WTC11 (cell line): Measurements from ENCODE around the gene NDUFV3. TPM values are rescaled to one million over a fixed set of nuclear protein-coding genes. Genes with fewer than 3 reads are reported as not detected.

Source experiments
- ATAC-seq: fragments of 200-7000 bp; cut with Tn5 transposase; 2 replicates; pipeline ENCODE4 v1.10.0; 2021; ENCODE audit warnings: mild to moderate bottlenecking, moderate library complexity
- CTCF ChIA-PET: fragments of 300-600 bp; sonication (Branson Sonifier 250); formaldehyde crosslinking; loops from one replicate; lab custom pipeline; 2021; ENCODE audit warnings: antibody characterized with exemption; lab: Charles Lee
- POLR2A ChIA-PET: fragments of 350-600 bp; sonication (Branson Sonifier 250); formaldehyde crosslinking; loops from one replicate; lab custom pipeline; 2021; ENCODE audit warnings: antibody characterized with exemption; lab: Charles Lee
- DNase-seq: peaks from one replicate; pipeline ENCODE4 v3.0.0; 2021; ENCODE audit warnings: low spot score
- H3K27ac Mint-ChIP-seq: 2 replicates; pipeline ENCODE4 v1.8.0; 2021; ENCODE audit warnings: mixed read lengths
- H3K27me3 Mint-ChIP-seq: 2 replicates; pipeline ENCODE4 v1.8.0; 2021; ENCODE audit warnings: low read depth, mild to moderate bottlenecking, moderate library complexity, mixed read lengths
- H3K36me3 Mint-ChIP-seq: 2 replicates; pipeline ENCODE4 v1.8.0; 2021; ENCODE audit warnings: mixed read lengths
- H3K4me1 Mint-ChIP-seq: 2 replicates; pipeline ENCODE4 v1.8.0; 2022; ENCODE audit warnings: mixed read lengths
- H3K4me3 Mint-ChIP-seq: 2 replicates; pipeline ENCODE4 v1.8.0; 2021; ENCODE audit warnings: mild to moderate bottlenecking, moderate library complexity, mixed read lengths
- H3K9me3 Mint-ChIP-seq: 2 replicates; pipeline ENCODE4 v1.8.0; 2021; ENCODE audit warnings: mixed read lengths
- ARID4B ChIP-seq: sonication (generic); formaldehyde crosslinking; IDR thresholded peaks from 2 replicates; pipeline ENCODE4 v1.8.0; 2023; ENCODE audit warnings: missing genetic modification reagents, mild to moderate bottlenecking, borderline replicate concordance
- ATF1 ChIP-seq: sonication (generic); formaldehyde crosslinking; IDR thresholded peaks from 2 replicates; pipeline ENCODE4 v1.8.1; 2023; ENCODE audit warnings: mild to moderate bottlenecking, moderate library complexity, missing genetic modification reagents
- CREM ChIP-seq: sonication (generic); formaldehyde crosslinking; IDR thresholded peaks from 2 replicates; pipeline ENCODE4 v1.8.1; 2022; ENCODE audit warnings: mild to moderate bottlenecking, missing genetic modification reagents, moderate library complexity
- CTCF ChIP-seq: fragments of 200-600 bp; IDR thresholded peaks from 2 replicates; pipeline ENCODE4 v1.8.0; 2022; ENCODE audit warnings: antibody characterized with exemption
- GRHL2 ChIP-seq: fragments of 250-450 bp; sonication (Bioruptor Pico); IDR thresholded peaks from 2 replicates; pipeline ENCODE4 v1.8.0; 2022; ENCODE audit warnings: mild to moderate bottlenecking, moderate library complexity; ENCODE audit not compliant: insufficient replicate concordance, severe bottlenecking
- HMGA2 ChIP-seq: fragments of 250-450 bp; sonication (Bioruptor Pico); IDR thresholded peaks from 2 replicates; pipeline ENCODE4 v1.4.0; 2021; ENCODE audit warnings: mild to moderate bottlenecking, moderate library complexity
- JUN ChIP-seq: sonication (generic); formaldehyde crosslinking; IDR thresholded peaks from 2 replicates; pipeline ENCODE4 v1.8.0; 2023; ENCODE audit warnings: mild to moderate bottlenecking, missing genetic modification reagents
- NFE2L1 ChIP-seq: sonication (generic); formaldehyde crosslinking; IDR thresholded peaks from 2 replicates; pipeline ENCODE4 v1.8.1; 2023; ENCODE audit warnings: missing genetic modification reagents
- PRRX2 ChIP-seq: fragments of 250-450 bp; sonication (Bioruptor Pico); IDR thresholded peaks from 2 replicates; pipeline ENCODE4 v1.8.0; 2021; ENCODE audit warnings: mild to moderate bottlenecking
- RORB ChIP-seq: fragments of 250-450 bp; sonication (Bioruptor Pico); IDR thresholded peaks from 2 replicates; pipeline ENCODE4 v1.9.0; 2021; ENCODE audit warnings: mild to moderate bottlenecking
- ZMAT4 ChIP-seq: fragments of 250-450 bp; sonication (Bioruptor Pico); IDR thresholded peaks from 2 replicates; pipeline ENCODE4 v1.9.0; 2021; ENCODE audit warnings: mild to moderate bottlenecking
- ZNF138 ChIP-seq: sonication (generic); formaldehyde crosslinking; conservative IDR thresholded peaks from 2 replicates; pipeline ENCODE4 v1.8.1; 2022; ENCODE audit warnings: mild to moderate bottlenecking, moderate library complexity, missing genetic modification reagents
- ZNF317 ChIP-seq: sonication (generic); formaldehyde crosslinking; IDR thresholded peaks from 2 replicates; pipeline ENCODE4 v1.8.1; 2023; ENCODE audit warnings: low read depth, mild to moderate bottlenecking, moderate library complexity, missing genetic modification reagents, borderline replicate concordance
- ZNF425 ChIP-seq: fragments of 250-450 bp; sonication (Bioruptor Pico); conservative IDR thresholded peaks from 2 replicates; pipeline ENCODE4 v1.9.0; 2021; ENCODE audit warnings: mild to moderate bottlenecking
- total RNA-seq: library from RNA; stranded (reverse); gene quantifications from 3 replicates; pipeline ENCODE4 v1.2.3, GENCODE V29; 2021
- TF ChIP-seq, protein P1 (sequence below): sonication (generic); formaldehyde crosslinking; IDR thresholded peaks from 2 replicates; pipeline ENCODE4 v1.8.0; 2023; ENCODE audit warnings: mild to moderate bottlenecking, missing genetic modification reagents
- TF ChIP-seq, protein P2 (sequence below): sonication (generic); formaldehyde crosslinking; IDR thresholded peaks from 2 replicates; pipeline ENCODE4 v1.8.1; 2022; ENCODE audit warnings: low read depth, missing genetic modification reagents, borderline replicate concordance
- TF ChIP-seq, protein P3 (sequence below): fragments of 250-450 bp; sonication (Bioruptor Pico); IDR thresholded peaks from 2 replicates; pipeline ENCODE4 v1.9.0; 2021; ENCODE audit warnings: mild to moderate bottlenecking, borderline replicate concordance

NDUFV3 gene
- total RNA-seq, 1 experiment from 2014 or later = 28.5 TPM

DNA sequence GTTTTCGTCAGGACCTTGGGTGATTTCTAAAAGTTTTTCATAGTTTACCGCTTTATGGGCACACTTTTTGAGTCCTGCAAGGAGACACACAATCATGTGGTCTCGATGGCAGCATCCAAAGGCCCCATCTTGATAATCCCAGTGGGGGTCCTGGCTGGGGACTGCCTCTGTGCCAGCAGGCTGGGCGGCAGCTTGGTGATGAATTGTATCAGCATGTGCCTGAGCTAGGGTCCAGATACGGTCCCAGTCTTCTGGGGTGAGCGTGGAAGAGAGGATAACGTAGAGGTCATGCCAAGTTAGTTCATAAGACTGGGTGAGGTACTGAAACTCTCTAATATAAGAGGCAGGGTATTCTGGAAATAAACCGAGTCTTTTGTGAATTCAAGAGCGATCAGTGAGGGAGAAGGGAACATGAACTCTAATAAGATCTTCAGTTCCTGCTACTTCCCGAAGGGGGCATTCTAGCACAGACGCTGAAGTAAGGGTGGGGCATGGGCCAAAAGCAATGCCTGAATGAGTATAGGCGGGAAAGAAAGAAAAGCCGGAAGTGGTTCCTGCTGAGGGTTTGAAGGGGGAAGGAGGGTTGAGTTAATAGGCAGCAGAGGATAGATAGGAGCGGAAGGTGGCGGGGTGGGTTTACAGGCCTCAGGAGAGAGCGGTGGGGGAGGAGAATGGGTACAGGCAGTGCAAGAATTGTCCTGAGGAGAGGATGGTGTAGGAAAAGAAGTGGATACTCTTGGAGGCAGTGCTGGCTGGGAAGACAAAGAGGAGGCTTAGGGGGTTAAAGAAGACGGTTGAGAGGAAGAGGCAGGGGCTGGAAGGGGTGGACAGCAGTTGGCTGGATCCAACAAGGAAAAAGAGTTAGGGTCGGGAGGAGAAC is 30.7 kb downstream of the NDUFV3 start (continued):
- TF ChIP-seq, protein P1, sequence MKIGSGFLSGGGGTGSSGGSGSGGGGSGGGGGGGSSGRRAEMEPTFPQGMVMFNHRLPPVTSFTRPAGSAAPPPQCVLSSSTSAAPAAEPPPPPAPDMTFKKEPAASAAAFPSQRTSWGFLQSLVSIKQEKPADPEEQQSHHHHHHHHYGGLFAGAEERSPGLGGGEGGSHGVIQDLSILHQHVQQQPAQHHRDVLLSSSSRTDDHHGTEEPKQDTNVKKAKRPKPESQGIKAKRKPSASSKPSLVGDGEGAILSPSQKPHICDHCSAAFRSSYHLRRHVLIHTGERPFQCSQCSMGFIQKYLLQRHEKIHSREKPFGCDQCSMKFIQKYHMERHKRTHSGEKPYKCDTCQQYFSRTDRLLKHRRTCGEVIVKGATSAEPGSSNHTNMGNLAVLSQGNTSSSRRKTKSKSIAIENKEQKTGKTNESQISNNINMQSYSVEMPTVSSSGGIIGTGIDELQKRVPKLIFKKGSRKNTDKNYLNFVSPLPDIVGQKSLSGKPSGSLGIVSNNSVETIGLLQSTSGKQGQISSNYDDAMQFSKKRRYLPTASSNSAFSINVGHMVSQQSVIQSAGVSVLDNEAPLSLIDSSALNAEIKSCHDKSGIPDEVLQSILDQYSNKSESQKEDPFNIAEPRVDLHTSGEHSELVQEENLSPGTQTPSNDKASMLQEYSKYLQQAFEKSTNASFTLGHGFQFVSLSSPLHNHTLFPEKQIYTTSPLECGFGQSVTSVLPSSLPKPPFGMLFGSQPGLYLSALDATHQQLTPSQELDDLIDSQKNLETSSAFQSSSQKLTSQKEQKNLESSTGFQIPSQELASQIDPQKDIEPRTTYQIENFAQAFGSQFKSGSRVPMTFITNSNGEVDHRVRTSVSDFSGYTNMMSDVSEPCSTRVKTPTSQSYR (CRISPR knock-in tag) = peak; percentile 88
- TF ChIP-seq NFE2L1 (CRISPR knock-in tag) (peak; percentile 68; the same call in 1 of the 2 replicates), RORB (CRISPR knock-in tag) (no peak), ZNF317 (0 out of 2 replicates have a peak, but pooled peaks have one; percentile 41), HMGA2 (no peak)
- TF ChIP-seq, all 79 proteins: peak for 15

- ChIA-PET CTCF (no interaction called here), POLR2A (no interaction called here)
- H3K36me3 Mint-ChIP-seq = peaks cover 4% of the 10 kb centered on the region
- peaks cover 48% of the 10 kb centered on the region for H3K4me1 Mint-ChIP-seq
- H3K4me3 Mint-ChIP-seq = peak overlapping the region; percentile 66
- no peaks in the 10 kb centered on the region for H3K9me3 Mint-ChIP-seq
- H3K27ac Mint-ChIP-seq = peak overlapping the region; percentile 99
- DNase-seq (no peak), ATAC-seq (no peak)
- H3K27me3 Mint-ChIP-seq = no peaks in the 10 kb centered on the region
- no peak for TF ChIP-seq ZMAT4 (CRISPR knock-in tag)
- no peak for TF ChIP-seq GRHL2
- no peak for TF ChIP-seq RORB (CRISPR knock-in tag)
- TF ChIP-seq, protein P2, sequence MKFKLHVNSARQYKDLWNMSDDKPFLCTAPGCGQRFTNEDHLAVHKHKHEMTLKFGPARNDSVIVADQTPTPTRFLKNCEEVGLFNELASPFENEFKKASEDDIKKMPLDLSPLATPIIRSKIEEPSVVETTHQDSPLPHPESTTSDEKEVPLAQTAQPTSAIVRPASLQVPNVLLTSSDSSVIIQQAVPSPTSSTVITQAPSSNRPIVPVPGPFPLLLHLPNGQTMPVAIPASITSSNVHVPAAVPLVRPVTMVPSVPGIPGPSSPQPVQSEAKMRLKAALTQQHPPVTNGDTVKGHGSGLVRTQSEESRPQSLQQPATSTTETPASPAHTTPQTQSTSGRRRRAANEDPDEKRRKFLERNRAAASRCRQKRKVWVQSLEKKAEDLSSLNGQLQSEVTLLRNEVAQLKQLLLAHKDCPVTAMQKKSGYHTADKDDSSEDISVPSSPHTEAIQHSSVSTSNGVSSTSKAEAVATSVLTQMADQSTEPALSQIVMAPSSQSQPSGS = no peak
- TF ChIP-seq, protein P3, sequence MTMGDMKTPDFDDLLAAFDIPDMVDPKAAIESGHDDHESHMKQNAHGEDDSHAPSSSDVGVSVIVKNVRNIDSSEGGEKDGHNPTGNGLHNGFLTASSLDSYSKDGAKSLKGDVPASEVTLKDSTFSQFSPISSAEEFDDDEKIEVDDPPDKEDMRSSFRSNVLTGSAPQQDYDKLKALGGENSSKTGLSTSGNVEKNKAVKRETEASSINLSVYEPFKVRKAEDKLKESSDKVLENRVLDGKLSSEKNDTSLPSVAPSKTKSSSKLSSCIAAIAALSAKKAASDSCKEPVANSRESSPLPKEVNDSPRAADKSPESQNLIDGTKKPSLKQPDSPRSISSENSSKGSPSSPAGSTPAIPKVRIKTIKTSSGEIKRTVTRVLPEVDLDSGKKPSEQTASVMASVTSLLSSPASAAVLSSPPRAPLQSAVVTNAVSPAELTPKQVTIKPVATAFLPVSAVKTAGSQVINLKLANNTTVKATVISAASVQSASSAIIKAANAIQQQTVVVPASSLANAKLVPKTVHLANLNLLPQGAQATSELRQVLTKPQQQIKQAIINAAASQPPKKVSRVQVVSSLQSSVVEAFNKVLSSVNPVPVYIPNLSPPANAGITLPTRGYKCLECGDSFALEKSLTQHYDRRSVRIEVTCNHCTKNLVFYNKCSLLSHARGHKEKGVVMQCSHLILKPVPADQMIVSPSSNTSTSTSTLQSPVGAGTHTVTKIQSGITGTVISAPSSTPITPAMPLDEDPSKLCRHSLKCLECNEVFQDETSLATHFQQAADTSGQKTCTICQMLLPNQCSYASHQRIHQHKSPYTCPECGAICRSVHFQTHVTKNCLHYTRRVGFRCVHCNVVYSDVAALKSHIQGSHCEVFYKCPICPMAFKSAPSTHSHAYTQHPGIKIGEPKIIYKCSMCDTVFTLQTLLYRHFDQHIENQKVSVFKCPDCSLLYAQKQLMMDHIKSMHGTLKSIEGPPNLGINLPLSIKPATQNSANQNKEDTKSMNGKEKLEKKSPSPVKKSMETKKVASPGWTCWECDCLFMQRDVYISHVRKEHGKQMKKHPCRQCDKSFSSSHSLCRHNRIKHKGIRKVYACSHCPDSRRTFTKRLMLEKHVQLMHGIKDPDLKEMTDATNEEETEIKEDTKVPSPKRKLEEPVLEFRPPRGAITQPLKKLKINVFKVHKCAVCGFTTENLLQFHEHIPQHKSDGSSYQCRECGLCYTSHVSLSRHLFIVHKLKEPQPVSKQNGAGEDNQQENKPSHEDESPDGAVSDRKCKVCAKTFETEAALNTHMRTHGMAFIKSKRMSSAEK = no peak
- no peak for TF ChIP-seq ATF1 (CRISPR knock-in tag)
- TF ChIP-seq JUN (CRISPR knock-in tag) = no peak
- no peak for TF ChIP-seq ARID4B (CRISPR knock-in tag)
- TF ChIP-seq CREM = no peak
- TF ChIP-seq ZNF138 (CRISPR knock-in tag) = no peak
- no peak for TF ChIP-seq PRRX2 (CRISPR knock-in tag)
- TF ChIP-seq CTCF = no peak
- no peak for TF ChIP-seq ZNF425 (CRISPR knock-in tag)
Measured at GRCh38 chr21:42924433-42924751, 31.3 kb downstream of the NDUFV3 start.
